GM11168 (cell line): Measurements from ENCODE around the gene CST5.
"Not testable (repeated sequence)": the region's sequence is repeated elsewhere in the genome, so short reads cannot be mapped to it uniquely, and the experiment has no call there.

Experiments
- in situ Hi-C: fragments of 300-500 bp; cut with MboI; formaldehyde crosslinking; loops from one replicate; pipeline ENCODE4 v1.12.0; 2022; ENCODE audit warnings: low sequenced_read_pairs; ENCODE audit not compliant: unreplicated experiment

The CST5 gene

GRCh38 chr20:23856736-23857135 is 22.8 kb downstream of the CST5 start:
- in situ Hi-C loops: no loop called here

GRCh38 chr20:23856226-23856625 is 23.3 kb downstream of the CST5 start:
- in situ Hi-C loops: no loop called here

GRCh38 chr20:23841693-23842092 is 37.9 kb downstream of the CST5 start:
- in situ Hi-C loops: no loop called here

- in situ Hi-C loops: no loop called here
Observed at GRCh38 chr20:23835716-23836115, 43.8 kb downstream of the CST5 start.

- in situ Hi-C loops: no loop called here
Observed at GRCh38 chr20:23832775-23833513, 46.6 kb downstream of the CST5 start.

GRCh38 chr20:23831961-23832360 is 47.6 kb downstream of the CST5 start:
- in situ Hi-C loops: not testable (repeated sequence)

DNA sequence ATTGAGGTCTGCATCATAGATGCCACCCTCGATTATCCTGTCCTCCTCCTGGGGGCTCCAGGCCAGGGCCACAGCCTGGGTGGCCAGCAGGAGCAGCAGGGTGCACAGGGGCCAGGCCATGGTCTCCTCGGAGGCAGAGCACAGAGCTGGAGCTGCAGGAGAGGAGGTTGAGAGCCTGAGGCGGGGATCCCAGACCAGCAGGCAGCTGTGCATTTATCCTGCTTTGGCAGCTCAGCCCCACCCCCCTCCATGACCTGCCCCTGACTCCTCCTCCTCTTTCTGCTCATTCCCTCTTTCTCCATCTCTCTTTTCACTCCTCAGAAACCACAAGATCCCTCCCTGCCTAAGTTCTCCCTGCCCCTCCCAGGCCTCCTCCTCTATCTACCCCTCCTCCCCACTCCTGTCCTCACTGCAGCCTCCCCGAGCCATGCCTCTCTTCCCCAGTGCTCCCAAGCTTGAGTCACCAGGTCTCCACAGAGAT is 53.0 kb downstream of the CST5 start, which contains the start of gene CST2:
CST2 (minus strand) TSS at position 189 of the 481 bp plus-strand sequence; CDS start at position 120, 69 bp downstream.
- in situ Hi-C loops: no loop called here
